Neutrophil (primary cell): ENCODE data around the gene LCT.

ENCODE experiments used
- H3K27ac ChIP-seq: fragments of 200-600 bp; sonication (generic); 2 replicates; pipeline ENCODE4 v1.5.1; 2016; ENCODE audit warnings: mild to moderate bottlenecking, moderate library complexity
- H3K27me3 ChIP-seq: fragments of 200-600 bp; sonication (generic); 2 replicates; pipeline ENCODE4 v1.6.0; 2016; ENCODE audit warnings: mild to moderate bottlenecking
- H3K36me3 ChIP-seq: fragments of 200-600 bp; sonication (generic); 2 replicates; pipeline ENCODE4 v1.5.1; 2017
- H3K4me1 ChIP-seq, 2 experiments: fragments of 200-600 bp in 1 of 2; sonication (generic) in 1 of 2; 1 replicate in 1 of 2; 2 replicates in 1 of 2; pipeline versions ENCODE4 v1.5.1 to v1.6.1; 2013 to 2016; ENCODE audit warnings: low read depth in 1 of 2, low read length in 1 of 2, mild to moderate bottlenecking in 1 of 2, moderate library complexity in 1 of 2; ENCODE audit not compliant: control insufficient read depth in 1 of 2, insufficient read depth in 1 of 2
- H3K4me3 ChIP-seq, 2 experiments: fragments of 200-600 bp in 1 of 2; sonication (generic) in 1 of 2; 1 replicate in 1 of 2; 2 replicates in 1 of 2; pipeline ENCODE4 v1.5.1; 2013 to 2016; ENCODE audit warnings: low read depth in 1 of 2, low read length in 1 of 2, mild to moderate bottlenecking in 1 of 2, moderate library complexity in 1 of 2
- H3K9me3 ChIP-seq: fragments of 200-600 bp; sonication (generic); 2 replicates; pipeline ENCODE4 v1.5.1; 2016
- TF ChIP-seq, protein P1 (sequence below): fragments of 200-600 bp; sonication (generic); IDR thresholded peaks from 2 replicates; pipeline ENCODE4 v1.5.1; 2016; ENCODE audit warnings: antibody characterized with exemption

LCT gene

DNA sequence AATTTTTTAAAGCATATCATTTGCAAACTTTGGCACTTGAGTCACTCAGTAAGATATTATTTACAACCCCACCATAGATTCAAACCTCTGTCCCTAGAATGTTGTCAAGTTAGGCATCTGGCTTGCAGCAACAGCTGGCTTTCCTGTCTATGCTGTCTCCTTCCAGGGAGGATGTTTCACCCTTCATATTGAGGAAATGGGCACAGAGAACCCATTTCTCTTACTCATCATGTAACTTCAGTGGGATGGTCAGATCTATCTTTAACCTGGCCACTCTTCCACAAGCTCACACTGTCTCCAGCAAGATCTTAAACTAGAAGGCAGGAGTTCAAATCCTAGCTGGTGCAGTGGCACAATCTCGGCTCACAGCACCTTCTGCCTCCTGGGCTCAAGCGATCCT lies 15.8 kb downstream of the LCT start:
- no peaks in the 10 kb centered on the region for H3K4me1 ChIP-seq
- H3K4me3 ChIP-seq = no peak overlapping the region
- H3K36me3 ChIP-seq = no peaks in the 10 kb centered on the region
- H3K9me3 ChIP-seq = no peaks in the 10 kb centered on the region
- H3K27ac ChIP-seq = no peak overlapping the region
- TF ChIP-seq, protein P1, sequence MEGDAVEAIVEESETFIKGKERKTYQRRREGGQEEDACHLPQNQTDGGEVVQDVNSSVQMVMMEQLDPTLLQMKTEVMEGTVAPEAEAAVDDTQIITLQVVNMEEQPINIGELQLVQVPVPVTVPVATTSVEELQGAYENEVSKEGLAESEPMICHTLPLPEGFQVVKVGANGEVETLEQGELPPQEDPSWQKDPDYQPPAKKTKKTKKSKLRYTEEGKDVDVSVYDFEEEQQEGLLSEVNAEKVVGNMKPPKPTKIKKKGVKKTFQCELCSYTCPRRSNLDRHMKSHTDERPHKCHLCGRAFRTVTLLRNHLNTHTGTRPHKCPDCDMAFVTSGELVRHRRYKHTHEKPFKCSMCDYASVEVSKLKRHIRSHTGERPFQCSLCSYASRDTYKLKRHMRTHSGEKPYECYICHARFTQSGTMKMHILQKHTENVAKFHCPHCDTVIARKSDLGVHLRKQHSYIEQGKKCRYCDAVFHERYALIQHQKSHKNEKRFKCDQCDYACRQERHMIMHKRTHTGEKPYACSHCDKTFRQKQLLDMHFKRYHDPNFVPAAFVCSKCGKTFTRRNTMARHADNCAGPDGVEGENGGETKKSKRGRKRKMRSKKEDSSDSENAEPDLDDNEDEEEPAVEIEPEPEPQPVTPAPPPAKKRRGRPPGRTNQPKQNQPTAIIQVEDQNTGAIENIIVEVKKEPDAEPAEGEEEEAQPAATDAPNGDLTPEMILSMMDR = no peak
- H3K27me3 ChIP-seq = peaks cover 10% of the 10 kb centered on the region

DNA sequence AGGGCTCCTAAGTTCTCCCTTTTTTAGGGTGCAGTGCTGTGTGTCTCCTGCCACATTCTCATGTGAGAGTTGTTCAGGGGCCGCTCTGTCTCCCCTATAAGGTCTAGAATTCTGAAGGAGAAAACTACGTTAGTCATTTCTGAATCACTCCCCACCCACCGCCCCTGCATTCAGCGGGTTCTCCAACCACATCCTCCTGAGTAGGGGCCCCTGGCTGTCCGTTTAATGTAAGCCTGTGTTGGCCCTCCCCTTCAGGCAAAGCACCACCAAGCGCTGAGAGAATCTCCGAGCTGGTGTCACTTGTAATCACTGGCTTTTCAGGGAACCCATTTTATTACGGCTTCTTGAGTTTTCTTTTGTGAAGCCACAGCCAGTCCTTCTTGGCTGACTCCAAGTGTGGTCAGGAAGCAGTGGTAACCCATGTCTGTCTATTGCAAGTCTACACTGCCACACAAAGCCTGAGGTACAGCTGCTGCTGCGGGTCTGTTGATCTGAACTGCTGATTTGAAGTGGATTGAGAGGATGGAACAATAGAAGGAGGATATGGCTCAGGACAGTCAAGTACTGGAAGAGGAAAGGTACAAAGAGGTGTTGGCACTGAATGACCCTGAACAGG lies 16.9 kb downstream of the LCT start:
- H3K27ac ChIP-seq = no peak overlapping the region
- TF ChIP-seq, protein P1 = no peak

GRCh38 chr2:135818937-135819610 lies 17.9 kb downstream of the LCT start:
- H3K36me3 ChIP-seq = no peaks in the 10 kb centered on the region

More for the DNA sequence above, 16.9 kb downstream of the LCT start:
- Histone ChIP-seq H3K27me3 (peaks cover 10% of the 10 kb centered on the region), H3K4me3 (no peak overlapping the region), H3K4me1 (no peaks in the 10 kb centered on the region), H3K36me3 (no peaks in the 10 kb centered on the region), H3K9me3 (no peaks in the 10 kb centered on the region)

GRCh38 chr2:135817951-135818350 lies 19.0 kb downstream of the LCT start:
- no peak overlapping the region for H3K27ac ChIP-seq
- H3K4me1 ChIP-seq = no peaks in the 10 kb centered on the region
- H3K27me3 ChIP-seq = peaks cover 10% of the 10 kb centered on the region
- H3K36me3 ChIP-seq = no peaks in the 10 kb centered on the region
- H3K9me3 ChIP-seq = no peaks in the 10 kb centered on the region
- TF ChIP-seq, protein P1 = no peak
- no peak overlapping the region for H3K4me3 ChIP-seq

More at GRCh38 chr2:135818937-135819610, 17.9 kb downstream of the LCT start:
- peaks cover 10% of the 10 kb centered on the region for H3K27me3 ChIP-seq
- H3K27ac ChIP-seq = no peak overlapping the region
- TF ChIP-seq, protein P1 = no peak
- no peaks in the 10 kb centered on the region for H3K9me3 ChIP-seq
- H3K4me3 ChIP-seq = no peak overlapping the region
- no peaks in the 10 kb centered on the region for H3K4me1 ChIP-seq

DNA sequence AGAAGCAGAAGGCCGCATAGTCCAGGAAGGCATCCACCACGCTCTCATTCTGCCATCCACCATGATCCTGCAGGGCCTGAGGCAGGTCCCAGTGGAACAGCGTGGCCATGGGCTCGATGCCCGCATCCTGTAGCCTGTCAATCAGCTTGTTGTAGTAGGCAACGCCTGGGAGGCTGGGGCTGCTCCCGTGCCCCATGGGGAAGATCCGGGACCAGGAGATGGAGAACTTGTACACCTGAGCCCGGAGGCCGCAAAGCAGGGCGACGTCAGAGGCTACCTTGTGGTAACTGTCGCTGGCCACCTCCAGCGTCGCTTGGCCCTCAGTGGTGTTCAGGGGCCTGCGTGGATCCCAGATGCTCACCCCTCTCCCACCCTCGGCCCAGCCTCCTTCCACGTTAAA lies 19.5 kb downstream of the LCT start:
- TF ChIP-seq, protein P1 = no peak
- Histone ChIP-seq H3K36me3 (no peaks in the 10 kb centered on the region), H3K4me3 (no peak overlapping the region), H3K27ac (no peak overlapping the region), H3K9me3 (no peaks in the 10 kb centered on the region), H3K4me1 (no peaks in the 10 kb centered on the region), H3K27me3 (peaks cover 10% of the 10 kb centered on the region)
